KMS-11 (cell line): Measurements from ENCODE around the gene TIMP3.

Experiments
- H2AFZ ChIP-seq: fragments of 200-600 bp; sonication (generic); 2 replicates; pipeline ENCODE4 v1.6.1; 2016; ENCODE audit warnings: antibody characterized with exemption, mixed run types, low read depth
- H3K27ac ChIP-seq: fragments of 200-600 bp; sonication (generic); 2 replicates; pipeline ENCODE4 v1.6.1; 2016; ENCODE audit warnings: mild to moderate bottlenecking, mixed run types
- H3K27me3 ChIP-seq: fragments of 200-600 bp; sonication (generic); 2 replicates; pipeline ENCODE4 v1.6.1; 2017; ENCODE audit warnings: mild to moderate bottlenecking, low read depth, mixed run types, moderate library complexity; ENCODE audit not compliant: insufficient read depth
- H3K36me3 ChIP-seq: fragments of 200-600 bp; sonication (generic); 2 replicates; pipeline ENCODE4 v1.6.1; 2017; ENCODE audit warnings: mild to moderate bottlenecking, mixed run types; ENCODE audit not compliant: insufficient read depth
- H3K4me1 ChIP-seq: fragments of 200-600 bp; sonication (generic); 2 replicates; pipeline ENCODE4 v1.6.1; 2016; ENCODE audit warnings: mild to moderate bottlenecking, low read depth, mixed run types; ENCODE audit not compliant: poor library complexity, severe bottlenecking
- H3K4me2 ChIP-seq: fragments of 200-600 bp; sonication (generic); 2 replicates; pipeline ENCODE4 v1.7.0; 2016; ENCODE audit warnings: mild to moderate bottlenecking, mixed run types
- H3K4me3 ChIP-seq: fragments of 200-600 bp; sonication (generic); IDR thresholded peaks from 2 replicates; pipeline ENCODE4 v1.6.1; 2017; ENCODE audit warnings: low read depth, low read length, mixed read lengths; ENCODE audit not compliant: insufficient read depth
- H3K79me2 ChIP-seq: fragments of 200-600 bp; sonication (generic); 2 replicates; pipeline ENCODE4 v1.6.1; 2016; ENCODE audit warnings: low read depth, mixed run types; ENCODE audit not compliant: insufficient read depth
- H3K9ac ChIP-seq: fragments of 200-600 bp; sonication (generic); 2 replicates; pipeline ENCODE4 v1.6.1; 2016; ENCODE audit warnings: mild to moderate bottlenecking, mixed run types
- H4K20me1 ChIP-seq: fragments of 200-600 bp; sonication (generic); 2 replicates; pipeline ENCODE4 v1.6.1; 2016; ENCODE audit warnings: mild to moderate bottlenecking, mixed run types; ENCODE audit not compliant: insufficient read depth
- CTCF ChIP-seq: fragments of 200-600 bp; sonication (generic); conservative IDR thresholded peaks from 2 replicates; pipeline ENCODE4 v1.6.1; 2017; ENCODE audit warnings: low read depth, mild to moderate bottlenecking, antibody characterized with exemption, low read length, moderate library complexity, mixed read lengths

TIMP3 gene

GRCh38 chr22:32831584-32831983 is 30.1 kb downstream of the TIMP3 start:
- Histone ChIP-seq H3K27me3 (no peaks in the 10 kb centered on the region), H4K20me1 (no peaks in the 10 kb centered on the region), H3K36me3 (no peaks in the 10 kb centered on the region), H3K79me2 (no peaks in the 10 kb centered on the region), H2AFZ (no peak overlapping the region), H3K4me3 (no peak overlapping the region), H3K4me2 (no peak overlapping the region), H3K9ac (no peak overlapping the region), H3K4me1 (no peaks in the 10 kb centered on the region), H3K27ac (no peak overlapping the region)
- TF ChIP-seq CTCF: no peak

- Histone ChIP-seq H3K27ac (no peak overlapping the region), H4K20me1 (no peaks in the 10 kb centered on the region), H3K79me2 (no peaks in the 10 kb centered on the region), H3K4me2 (no peak overlapping the region), H3K4me1 (no peaks in the 10 kb centered on the region), H2AFZ (no peak overlapping the region), H3K9ac (no peak overlapping the region), H3K27me3 (no peaks in the 10 kb centered on the region), H3K36me3 (no peaks in the 10 kb centered on the region), H3K4me3 (no peak overlapping the region)
- no peak for TF ChIP-seq CTCF
Measured at GRCh38 chr22:32832174-32832573, 30.7 kb downstream of the TIMP3 start.

GRCh38 chr22:32836280-32837123 is 35.0 kb downstream of the TIMP3 start:
- H3K4me3 ChIP-seq: no peak overlapping the region
- no peaks in the 10 kb centered on the region for H3K27me3 ChIP-seq
- TF ChIP-seq CTCF: peak; percentile 72
- no peaks in the 10 kb centered on the region for H3K79me2 ChIP-seq
- H3K4me2 ChIP-seq: no peak overlapping the region
- no peak overlapping the region for H3K27ac ChIP-seq
- H4K20me1 ChIP-seq: no peaks in the 10 kb centered on the region
- H3K9ac ChIP-seq: no peak overlapping the region
- no peak overlapping the region for H2AFZ ChIP-seq
- no peaks in the 10 kb centered on the region for H3K4me1 ChIP-seq
- H3K36me3 ChIP-seq: no peaks in the 10 kb centered on the region

- TF ChIP-seq CTCF: no peak
- Histone ChIP-seq H2AFZ (no peak overlapping the region), H3K9ac (no peak overlapping the region), H3K79me2 (no peaks in the 10 kb centered on the region), H3K27ac (no peak overlapping the region), H3K4me1 (no peaks in the 10 kb centered on the region), H3K4me2 (no peak overlapping the region), H4K20me1 (no peaks in the 10 kb centered on the region), H3K27me3 (no peaks in the 10 kb centered on the region), H3K4me3 (no peak overlapping the region), H3K36me3 (no peaks in the 10 kb centered on the region)
Measured at GRCh38 chr22:32837142-32837541, 35.6 kb downstream of the TIMP3 start.
